Smooth muscle cell of the coronary artery (primary cell): Measurements from ENCODE around the gene ST8SIA5. TPM values are rescaled to one million over a fixed set of nuclear protein-coding genes. Genes with fewer than 3 reads are reported as not detected.

Source experiments
- total RNA-seq: library from RNA; depleted of rRNA; stranded (reverse); fragments of >200 nt; gene quantifications from 2 replicates; pipeline ENCODE4 v1.2.3, GENCODE V29; 2014; ENCODE audit warnings: low replicate concordance

The ST8SIA5 gene, protein sequence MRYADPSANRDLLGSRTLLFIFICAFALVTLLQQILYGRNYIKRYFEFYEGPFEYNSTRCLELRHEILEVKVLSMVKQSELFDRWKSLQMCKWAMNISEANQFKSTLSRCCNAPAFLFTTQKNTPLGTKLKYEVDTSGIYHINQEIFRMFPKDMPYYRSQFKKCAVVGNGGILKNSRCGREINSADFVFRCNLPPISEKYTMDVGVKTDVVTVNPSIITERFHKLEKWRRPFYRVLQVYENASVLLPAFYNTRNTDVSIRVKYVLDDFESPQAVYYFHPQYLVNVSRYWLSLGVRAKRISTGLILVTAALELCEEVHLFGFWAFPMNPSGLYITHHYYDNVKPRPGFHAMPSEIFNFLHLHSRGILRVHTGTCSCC
- total RNA-seq = under 0.01 TPM in 1 of 2 replicates, not detected in the other

DNA sequence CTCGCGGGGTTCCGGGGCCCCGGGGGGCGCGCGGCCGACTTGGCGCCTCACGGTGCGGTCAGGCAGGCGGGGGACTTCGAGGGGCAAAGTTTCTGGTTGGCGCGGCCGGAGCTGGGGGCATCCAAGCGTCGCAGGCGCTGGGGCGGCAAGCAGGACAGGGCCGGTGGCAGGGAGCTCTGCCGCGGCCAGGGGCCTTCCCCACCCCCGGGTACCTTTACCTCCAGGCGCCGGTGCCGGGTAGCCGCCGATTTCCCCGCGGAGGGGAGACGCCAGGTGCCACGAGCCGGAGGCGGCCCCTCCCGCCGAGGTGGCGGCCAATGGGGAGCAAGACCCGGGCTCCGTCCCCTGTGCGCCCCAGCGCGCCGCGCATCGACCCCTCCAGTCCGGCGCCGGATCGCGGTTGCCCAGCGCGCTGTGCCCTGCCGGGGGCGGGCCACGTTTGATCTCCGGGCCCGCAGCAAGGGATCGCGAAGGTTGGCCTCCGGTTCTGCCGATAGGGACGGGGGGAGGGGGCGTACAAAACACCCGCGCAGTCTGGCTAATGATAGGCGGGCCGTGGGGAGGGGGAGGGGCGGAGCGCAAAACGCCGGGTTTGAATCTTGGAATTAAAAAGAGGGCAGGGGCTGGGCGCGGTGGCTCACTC lies at the start of gene ST8SIA5:
Gene ST8SIA5, minus strand, starts transcription at position 495 of the 643 bp plus-strand sequence. CDS start 545 bp downstream, outside the sequence.

DNA sequence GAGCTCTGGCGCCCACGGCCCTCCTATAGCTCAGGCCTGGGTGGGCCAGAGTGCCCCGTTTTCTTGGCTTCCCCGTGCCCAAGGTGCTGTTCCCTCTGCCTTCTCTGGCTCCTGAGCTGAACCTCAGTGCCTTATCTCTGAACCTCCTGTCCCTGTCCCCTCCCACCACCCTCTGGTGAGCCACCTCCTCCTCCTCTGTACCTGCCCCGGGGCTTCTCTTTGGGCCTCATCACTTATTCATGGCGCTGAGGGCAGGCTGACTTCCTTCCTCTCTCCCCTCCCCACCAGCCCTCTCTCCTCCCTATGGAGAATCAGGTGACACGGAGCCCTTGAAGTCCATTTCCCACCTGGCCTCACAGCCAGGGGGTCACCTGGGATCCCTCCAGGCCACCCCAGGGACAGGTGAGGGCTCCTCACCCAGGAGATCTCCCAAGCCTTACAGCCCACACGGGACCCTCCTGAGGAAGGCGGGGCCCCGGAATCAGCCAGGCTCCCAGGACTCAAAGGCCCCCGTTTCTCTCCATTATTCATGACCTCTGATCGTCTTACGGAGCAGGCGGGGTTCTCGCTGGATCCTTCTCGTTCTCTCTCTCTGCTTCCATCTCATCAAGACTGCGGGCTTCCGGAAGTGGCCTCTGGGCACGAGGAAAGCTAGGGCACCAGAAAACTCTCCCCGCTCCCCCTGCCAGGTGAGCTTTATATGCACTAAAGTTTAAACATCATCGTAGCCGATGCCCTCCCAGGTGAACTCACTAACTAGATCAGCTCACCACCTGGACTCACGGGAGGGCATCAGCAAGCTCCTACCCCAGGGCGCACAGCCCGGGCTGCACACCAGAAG lies 99.5 kb downstream of the ST8SIA5 start, which contains the start of gene LOXHD1:
Gene LOXHD1, minus strand, starts transcription at position 106 of the 841 bp plus-strand sequence. CDS start 187 bp downstream, outside the sequence.

Other genes starting within 250 kb of the ST8SIA5 start
- gene LOXHD1, start 99.8 kb downstream of the ST8SIA5 start, total RNA-seq = 0.94 TPM in 1 of 2 replicates, not detected in the other
- gene PIAS2, start 160.5 kb upstream of the ST8SIA5 start, total RNA-seq = 11.8 and 12.1 TPM in 2 replicates
- 0.75 and 4.6 TPM in 2 replicates for gene KATNAL2, start 160.5 kb upstream of the ST8SIA5 start, total RNA-seq